Activated naive CD4-positive, alpha-beta T cell treated with anti-CD3 and anti-CD28 coated beads, Interleukin-2, amount 50 U/mL, for 24 hours (primary cell): ENCODE data around the gene CDKAL1.

Experiments
- H3K27ac Mint-ChIP-seq: one replicate; pipeline ENCODE4 v1.8.0; 2021; ENCODE audit warnings: mild to moderate bottlenecking, mixed read lengths
- H3K27me3 Mint-ChIP-seq: one replicate; pipeline ENCODE4 v1.8.0; 2021; ENCODE audit warnings: mixed read lengths
- H3K36me3 Mint-ChIP-seq: one replicate; pipeline ENCODE4 v1.8.0; 2021; ENCODE audit warnings: mixed read lengths
- H3K4me1 Mint-ChIP-seq: one replicate; pipeline ENCODE4 v1.8.0; 2021; ENCODE audit warnings: mixed read lengths
- H3K4me3 Mint-ChIP-seq: one replicate; pipeline ENCODE4 v1.8.0; 2021; ENCODE audit warnings: mild to moderate bottlenecking, mixed read lengths
- H3K9me3 Mint-ChIP-seq: one replicate; pipeline ENCODE4 v1.8.0; 2021; ENCODE audit warnings: mixed read lengths

Gene CDKAL1

DNA sequence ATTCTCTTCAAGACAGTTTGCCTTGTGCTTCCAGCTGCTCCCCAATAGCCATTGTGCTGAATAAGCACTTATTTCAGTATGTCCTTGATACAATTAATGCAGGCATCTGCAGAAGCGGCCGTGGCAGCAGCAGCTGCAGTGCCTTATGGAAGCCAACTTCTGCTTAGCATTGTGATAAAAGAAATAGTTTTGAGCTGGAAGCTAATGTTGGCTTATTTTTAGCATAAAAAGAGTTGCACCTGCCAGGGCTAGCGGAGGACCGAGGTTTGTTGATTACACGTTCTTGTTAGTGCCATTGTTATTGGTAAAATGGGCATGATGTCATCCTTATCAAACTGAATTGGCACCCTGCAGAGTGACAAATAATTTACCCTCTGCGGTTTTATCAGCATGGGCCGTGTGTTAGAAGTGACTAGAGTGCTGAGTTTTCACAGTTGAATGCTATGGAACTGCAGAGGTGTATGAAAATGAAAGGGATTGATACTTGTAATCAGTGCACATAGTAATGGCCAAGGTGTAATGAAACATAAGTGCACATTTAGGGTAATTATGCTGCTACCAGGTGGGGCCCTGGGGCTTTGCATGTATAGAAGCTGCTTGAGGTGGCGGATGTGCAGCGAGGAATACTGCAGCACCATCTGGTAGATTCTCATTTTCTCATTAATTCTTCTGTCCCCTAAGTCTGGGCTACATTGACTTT is 334.3 kb downstream of the CDKAL1 start:
- H3K4me3 Mint-ChIP-seq: no peak overlapping the region
- H3K27me3 Mint-ChIP-seq: no peaks in the 10 kb centered on the region
- H3K36me3 Mint-ChIP-seq: peaks cover 19% of the 10 kb centered on the region
- no peaks in the 10 kb centered on the region for H3K4me1 Mint-ChIP-seq
- H3K27ac Mint-ChIP-seq: no peak overlapping the region
- peaks cover 9% of the 10 kb centered on the region for H3K9me3 Mint-ChIP-seq

DNA sequence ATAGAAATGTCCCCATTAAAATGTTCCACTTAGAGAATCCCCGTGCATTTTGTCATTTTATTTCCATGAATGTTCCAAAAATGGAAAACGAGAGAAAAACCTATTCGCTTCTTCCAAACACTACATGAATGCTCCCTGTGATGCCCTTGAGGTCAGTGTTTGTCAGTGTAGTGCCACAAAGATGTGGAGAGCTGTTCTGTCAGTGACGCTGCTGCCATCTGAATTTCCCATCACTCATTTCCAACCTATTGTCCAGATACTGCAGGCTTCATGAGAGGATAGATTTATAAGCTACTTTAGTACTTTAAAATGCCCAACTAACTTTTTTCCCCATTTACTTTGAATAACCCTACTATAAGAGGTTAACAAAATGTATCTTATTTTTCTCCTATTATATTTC is 335.8 kb downstream of the CDKAL1 start:
- Mint-ChIP-seq H3K36me3 (peaks cover 24% of the 10 kb centered on the region), H3K4me3 (no peak overlapping the region), H3K9me3 (peaks cover 9% of the 10 kb centered on the region), H3K4me1 (no peaks in the 10 kb centered on the region), H3K27me3 (no peaks in the 10 kb centered on the region), H3K27ac (no peak overlapping the region)

DNA sequence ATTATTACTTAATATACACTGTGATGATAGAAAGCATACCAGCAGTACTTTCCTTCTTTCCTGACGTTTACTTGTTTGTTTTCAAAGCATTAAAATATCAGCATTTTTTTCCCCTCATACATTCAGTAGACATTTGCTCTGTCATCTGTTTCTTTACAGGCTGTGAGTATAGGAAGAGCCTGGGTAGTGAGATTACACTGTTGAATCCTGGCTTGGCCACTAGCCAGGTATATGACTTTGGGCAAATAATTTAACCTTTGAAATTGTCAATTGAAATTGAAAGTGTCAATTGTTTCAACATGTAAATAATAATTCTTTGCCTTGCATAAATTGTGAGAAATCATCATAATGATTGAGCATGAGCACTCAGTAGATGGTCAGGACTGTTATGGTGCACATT is 336.2 kb downstream of the CDKAL1 start:
- H3K27me3 Mint-ChIP-seq: no peaks in the 10 kb centered on the region
- peaks cover 9% of the 10 kb centered on the region for H3K9me3 Mint-ChIP-seq
- no peaks in the 10 kb centered on the region for H3K4me1 Mint-ChIP-seq
- peaks cover 25% of the 10 kb centered on the region for H3K36me3 Mint-ChIP-seq
- no peak overlapping the region for H3K4me3 Mint-ChIP-seq
- H3K27ac Mint-ChIP-seq: no peak overlapping the region

DNA sequence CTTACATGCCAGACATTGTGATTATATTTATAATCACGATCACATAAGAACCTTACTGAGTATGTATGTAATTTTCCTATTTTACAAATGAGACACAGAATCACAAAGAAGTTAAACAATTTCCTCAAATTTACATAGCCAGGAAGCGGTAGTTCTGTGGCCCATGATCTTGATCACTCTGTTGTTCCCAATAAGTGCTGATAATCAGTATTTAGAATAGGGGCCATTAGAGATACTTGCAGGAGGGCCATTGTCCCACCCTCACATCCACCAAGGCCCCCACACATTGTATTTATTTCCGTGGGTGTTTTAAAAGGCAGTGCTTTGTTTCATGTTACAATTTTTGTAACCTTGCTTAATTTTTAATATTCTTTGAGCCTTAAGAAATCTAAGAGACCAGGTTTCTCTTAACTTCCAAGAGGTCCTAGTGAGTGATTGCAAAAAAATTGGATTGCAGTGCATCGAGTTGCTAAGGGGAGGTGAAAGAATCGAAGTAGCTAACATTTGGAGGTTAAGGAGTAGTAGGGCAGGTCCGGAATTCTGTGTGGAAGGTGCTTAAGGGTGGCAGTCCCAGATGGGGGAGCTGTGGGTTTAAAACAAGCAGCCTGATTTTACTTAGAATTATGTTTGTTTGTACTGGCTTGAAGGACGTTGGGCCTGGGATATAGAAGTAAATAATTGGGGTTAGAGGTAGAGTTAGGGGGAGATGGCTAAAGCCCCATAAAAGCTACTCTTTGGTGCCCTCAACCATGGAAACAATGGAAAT is 339.4 kb downstream of the CDKAL1 start:
- no peaks in the 10 kb centered on the region for H3K4me1 Mint-ChIP-seq
- H3K27ac Mint-ChIP-seq: no peak overlapping the region
- peaks cover 35% of the 10 kb centered on the region for H3K36me3 Mint-ChIP-seq
- peaks cover 9% of the 10 kb centered on the region for H3K9me3 Mint-ChIP-seq
- no peak overlapping the region for H3K4me3 Mint-ChIP-seq
- no peaks in the 10 kb centered on the region for H3K27me3 Mint-ChIP-seq

DNA sequence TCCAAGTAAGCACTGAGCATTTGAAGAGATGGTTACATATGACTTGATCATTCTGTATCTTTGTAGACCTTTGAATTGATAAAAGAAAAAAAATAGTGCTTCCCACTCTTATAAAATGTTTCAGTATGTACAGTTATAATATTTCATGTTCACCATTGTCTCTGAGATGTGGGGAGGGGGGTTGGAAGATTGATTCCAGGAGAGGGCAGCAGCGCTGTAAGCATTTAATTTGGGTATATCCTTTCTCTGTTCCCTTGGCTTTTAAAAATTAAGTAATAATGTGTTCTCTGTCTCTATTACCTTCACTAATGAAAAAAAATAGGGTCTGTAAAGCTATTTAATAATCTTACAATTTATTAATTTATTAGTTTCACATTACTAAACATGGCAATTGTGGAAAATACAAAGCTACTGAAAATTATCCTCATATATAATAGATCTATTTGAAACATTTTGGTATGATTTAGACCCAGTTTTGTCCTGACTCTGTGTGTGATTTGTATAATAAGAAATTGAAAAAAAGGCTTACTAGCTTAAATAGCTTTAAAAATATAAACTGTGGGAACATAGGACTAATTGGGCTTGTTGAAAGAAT is 341.2 kb downstream of the CDKAL1 start:
- Mint-ChIP-seq H3K36me3 (peaks cover 37% of the 10 kb centered on the region), H3K27ac (no peak overlapping the region), H3K4me1 (no peaks in the 10 kb centered on the region), H3K9me3 (peaks cover 16% of the 10 kb centered on the region), H3K4me3 (no peak overlapping the region), H3K27me3 (no peaks in the 10 kb centered on the region)

DNA sequence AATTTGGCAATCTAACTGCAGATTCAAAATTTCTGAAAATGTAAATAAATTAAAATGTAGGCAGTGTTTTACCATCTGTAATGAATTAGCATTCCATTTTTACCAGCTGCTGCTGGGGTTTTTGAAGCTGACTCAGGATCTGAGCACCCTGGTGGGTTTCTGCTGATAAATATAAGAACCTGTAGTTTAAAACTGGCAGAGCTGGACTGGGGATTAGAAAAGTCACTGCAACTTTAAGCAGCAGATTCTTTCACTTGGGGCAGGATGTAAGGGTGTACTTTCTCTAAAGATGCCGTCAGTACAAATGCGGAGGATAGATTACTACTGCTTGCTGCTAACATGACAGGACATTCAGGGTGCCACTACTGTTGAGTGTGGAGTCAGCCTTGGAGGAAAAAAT is 341.8 kb downstream of the CDKAL1 start:
- Mint-ChIP-seq H3K4me1 (no peaks in the 10 kb centered on the region), H3K27me3 (no peaks in the 10 kb centered on the region), H3K9me3 (peaks cover 16% of the 10 kb centered on the region), H3K4me3 (no peak overlapping the region), H3K36me3 (peaks cover 39% of the 10 kb centered on the region), H3K27ac (no peak overlapping the region)

DNA sequence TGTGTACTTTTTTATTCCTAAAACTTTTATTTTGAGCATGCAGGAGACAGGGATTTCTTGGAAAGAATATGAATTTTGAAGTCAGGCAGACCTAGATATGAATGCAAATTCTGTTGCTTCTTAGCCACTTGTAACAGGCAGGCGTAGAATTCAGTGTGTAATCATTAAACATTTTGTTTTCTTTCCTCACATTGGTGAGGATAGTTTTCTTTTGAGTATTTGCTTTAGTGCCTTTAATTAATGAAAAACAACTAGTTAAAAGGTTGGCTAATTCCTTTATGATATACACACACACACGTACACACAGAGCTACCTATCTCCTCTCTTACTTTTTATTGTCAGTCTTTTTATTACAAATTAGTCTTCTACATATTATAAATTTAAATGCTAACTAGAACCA is 342.3 kb downstream of the CDKAL1 start:
- Mint-ChIP-seq H3K4me1 (no peaks in the 10 kb centered on the region), H3K4me3 (no peak overlapping the region), H3K36me3 (peaks cover 40% of the 10 kb centered on the region), H3K27me3 (no peaks in the 10 kb centered on the region), H3K27ac (no peak overlapping the region), H3K9me3 (peaks cover 16% of the 10 kb centered on the region)

DNA sequence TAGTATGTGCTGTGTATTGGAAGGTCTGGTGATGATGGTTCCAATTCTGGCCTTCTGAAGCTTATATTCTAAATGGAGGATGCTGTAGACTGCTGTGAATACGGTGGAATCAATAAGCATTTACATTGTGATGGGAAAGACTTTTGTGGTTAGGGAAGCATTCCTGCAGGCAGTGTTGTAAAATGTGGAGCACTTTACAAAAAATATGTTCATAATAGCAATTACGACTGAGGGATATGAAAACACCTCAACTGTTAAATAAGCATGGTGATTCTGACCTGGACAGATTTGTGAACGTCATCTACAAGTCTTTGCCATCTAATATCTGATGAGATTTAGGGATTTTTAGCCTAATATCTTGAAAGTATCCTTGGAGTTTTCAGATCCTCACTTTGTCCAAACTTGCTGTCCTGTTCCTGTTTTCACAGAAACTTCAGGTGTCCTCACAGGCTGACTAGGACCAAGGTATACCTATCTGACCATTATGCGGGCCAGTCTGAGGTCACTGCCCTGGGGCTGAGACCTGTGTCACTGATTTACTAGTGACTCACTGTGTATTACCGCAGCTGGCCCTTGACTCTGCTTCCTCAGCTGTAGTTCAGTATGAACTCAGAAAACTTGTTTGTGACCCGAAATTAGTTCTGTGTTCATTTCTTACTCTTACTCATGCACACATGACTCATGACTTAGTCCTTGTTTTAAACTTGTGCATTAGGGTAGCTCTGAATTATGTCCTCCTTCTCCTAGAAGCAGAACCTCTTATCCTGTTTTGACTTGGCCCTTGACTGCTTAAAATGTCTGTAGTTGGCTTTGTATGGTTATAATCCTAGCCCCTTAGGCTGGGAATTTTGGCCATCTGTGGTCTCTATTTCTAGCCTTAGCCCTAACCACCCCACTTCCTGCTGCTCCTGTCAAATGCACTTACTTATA is 343.0 kb downstream of the CDKAL1 start:
- no peak overlapping the region for H3K4me3 Mint-ChIP-seq
- H3K4me1 Mint-ChIP-seq: no peaks in the 10 kb centered on the region
- H3K27ac Mint-ChIP-seq: no peak overlapping the region
- no peaks in the 10 kb centered on the region for H3K27me3 Mint-ChIP-seq
- peaks cover 20% of the 10 kb centered on the region for H3K9me3 Mint-ChIP-seq
- H3K36me3 Mint-ChIP-seq: peaks cover 45% of the 10 kb centered on the region

DNA sequence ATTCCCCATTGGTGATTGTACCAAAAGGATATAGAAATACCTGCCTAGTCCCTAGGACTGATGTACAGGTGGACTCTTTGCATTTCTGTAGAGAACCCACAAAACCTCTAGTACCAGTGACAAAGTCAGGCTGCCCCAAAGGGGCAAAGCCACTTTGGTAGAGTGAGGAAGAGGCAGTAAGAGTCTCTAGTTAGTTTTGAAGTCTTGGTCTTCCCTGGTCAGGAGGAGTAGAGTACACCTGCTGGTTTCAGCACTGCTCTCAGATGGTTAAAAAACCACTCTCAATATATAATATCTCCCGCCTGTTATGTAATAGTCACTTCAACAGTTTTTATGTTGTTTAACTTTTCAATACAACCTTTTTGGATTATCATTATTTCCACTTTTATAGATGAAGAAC is 344.9 kb downstream of the CDKAL1 start:
- Mint-ChIP-seq H3K27me3 (no peaks in the 10 kb centered on the region), H3K36me3 (peaks cover 48% of the 10 kb centered on the region), H3K4me1 (no peaks in the 10 kb centered on the region), H3K27ac (no peak overlapping the region), H3K4me3 (no peak overlapping the region), H3K9me3 (peaks cover 24% of the 10 kb centered on the region)

DNA sequence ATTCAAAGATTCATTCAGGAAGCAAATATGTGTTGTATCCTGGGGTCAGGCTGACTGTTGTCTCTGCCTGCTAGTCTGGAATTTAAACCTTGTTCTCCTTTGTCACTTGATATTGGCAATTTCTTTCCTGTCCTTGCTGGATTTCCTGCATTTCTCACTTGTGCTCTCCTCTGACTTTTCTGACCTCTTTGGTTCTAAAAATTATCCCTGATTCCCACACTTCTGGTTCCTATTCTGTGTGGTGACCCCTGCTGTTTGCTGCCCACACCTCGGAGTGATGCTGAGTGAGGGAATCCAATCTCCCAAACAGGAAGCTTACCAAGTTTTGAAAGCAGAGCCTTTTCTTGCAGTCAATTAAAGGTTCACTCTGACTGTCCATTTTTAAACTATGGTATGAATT is 345.3 kb downstream of the CDKAL1 start:
- no peaks in the 10 kb centered on the region for H3K4me1 Mint-ChIP-seq
- H3K27ac Mint-ChIP-seq: no peak overlapping the region
- H3K27me3 Mint-ChIP-seq: no peaks in the 10 kb centered on the region
- no peak overlapping the region for H3K4me3 Mint-ChIP-seq
- H3K9me3 Mint-ChIP-seq: peaks cover 24% of the 10 kb centered on the region
- H3K36me3 Mint-ChIP-seq: peaks cover 52% of the 10 kb centered on the region

DNA sequence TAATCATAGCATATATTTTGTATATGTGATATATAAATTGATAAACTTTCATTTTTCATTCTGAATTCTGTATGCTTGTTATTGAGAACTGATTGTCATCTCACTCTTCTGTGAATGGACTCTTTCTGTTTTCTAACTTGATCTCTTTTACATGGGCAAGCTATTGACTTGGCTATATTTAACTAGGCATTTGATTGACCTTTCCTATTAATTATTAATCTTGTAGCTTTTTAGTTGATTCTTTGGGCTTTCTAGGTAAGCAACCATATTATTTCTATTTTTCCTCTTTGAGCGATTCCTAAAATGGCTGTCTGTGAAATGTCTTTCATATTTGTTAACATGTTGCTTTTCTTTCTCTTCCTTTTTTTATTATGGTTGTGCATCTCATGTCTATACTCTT is 347.1 kb downstream of the CDKAL1 start:
- peaks cover 57% of the 10 kb centered on the region for H3K36me3 Mint-ChIP-seq

DNA sequence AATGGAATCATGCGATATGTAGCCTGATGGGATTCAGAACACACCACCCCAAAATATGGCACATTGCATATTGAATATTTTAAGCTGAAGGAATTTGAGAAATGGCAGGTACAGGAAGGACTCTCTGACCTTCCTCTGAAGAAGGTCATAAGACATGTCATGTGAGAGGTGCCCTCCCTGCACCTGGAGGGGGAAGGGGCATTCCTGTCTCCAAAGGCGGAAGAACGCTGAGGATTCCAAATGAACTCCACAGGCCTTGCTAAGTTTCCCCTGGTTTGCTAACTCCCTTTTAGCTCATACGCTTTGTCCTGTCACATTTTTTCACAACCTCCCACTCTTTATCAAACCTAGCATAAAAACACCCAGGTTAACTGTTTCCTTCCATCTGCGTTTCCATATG is 347.8 kb downstream of the CDKAL1 start:
- Mint-ChIP-seq H3K36me3 (peaks cover 60% of the 10 kb centered on the region), H3K27ac (no peak overlapping the region), H3K4me3 (no peak overlapping the region), H3K27me3 (no peaks in the 10 kb centered on the region), H3K9me3 (peaks cover 29% of the 10 kb centered on the region), H3K4me1 (no peaks in the 10 kb centered on the region)

More for the DNA sequence above, 347.1 kb downstream of the CDKAL1 start:
- H3K27me3 Mint-ChIP-seq: no peaks in the 10 kb centered on the region
- peaks cover 29% of the 10 kb centered on the region for H3K9me3 Mint-ChIP-seq
- no peak overlapping the region for H3K27ac Mint-ChIP-seq
- H3K4me1 Mint-ChIP-seq: no peaks in the 10 kb centered on the region
- no peak overlapping the region for H3K4me3 Mint-ChIP-seq

DNA sequence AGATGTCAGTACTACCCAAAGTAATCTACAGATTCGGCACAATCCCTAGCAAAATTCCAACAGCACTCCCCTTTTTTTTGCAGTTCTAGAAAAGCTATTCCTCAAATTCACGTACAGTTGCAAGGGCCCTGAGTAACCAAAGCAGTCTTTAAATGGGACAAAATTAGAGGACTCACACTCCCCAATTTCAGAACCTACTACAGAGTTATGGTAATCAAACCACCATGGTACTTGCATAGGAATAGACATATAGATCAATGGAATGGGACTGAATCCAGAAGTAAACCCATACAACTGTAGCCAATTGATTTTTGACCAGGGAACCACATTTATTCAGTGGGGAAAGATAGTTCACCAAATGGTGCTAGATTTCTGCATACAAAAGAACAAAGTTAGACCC is 350.8 kb downstream of the CDKAL1 start:
- H3K36me3 Mint-ChIP-seq: peaks cover 52% of the 10 kb centered on the region
- H3K4me3 Mint-ChIP-seq: no peak overlapping the region
- H3K27ac Mint-ChIP-seq: no peak overlapping the region
- peaks cover 28% of the 10 kb centered on the region for H3K9me3 Mint-ChIP-seq
- H3K4me1 Mint-ChIP-seq: no peaks in the 10 kb centered on the region
- no peaks in the 10 kb centered on the region for H3K27me3 Mint-ChIP-seq

DNA sequence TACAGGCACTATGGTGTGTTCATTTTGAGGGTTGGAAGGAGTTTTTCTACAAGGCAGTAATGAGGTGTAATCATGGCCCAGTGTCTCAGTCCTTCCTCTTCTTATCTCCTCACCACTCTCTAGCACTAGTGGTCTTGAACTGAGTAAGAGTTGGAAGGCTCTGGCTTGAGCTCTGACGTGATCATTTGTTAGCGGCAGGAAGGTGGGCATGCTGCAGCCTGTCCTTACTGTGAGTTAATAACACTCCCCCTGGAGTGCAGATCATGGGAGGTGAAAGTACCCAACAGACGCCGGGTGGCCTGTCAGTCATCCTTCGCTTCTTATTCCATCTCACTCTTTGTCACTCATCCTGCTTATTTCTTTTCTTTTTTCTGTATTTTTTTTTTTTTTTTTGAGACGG is 356.9 kb downstream of the CDKAL1 start:
- H3K36me3 Mint-ChIP-seq: peaks cover 27% of the 10 kb centered on the region
- no peaks in the 10 kb centered on the region for H3K27me3 Mint-ChIP-seq
- no peaks in the 10 kb centered on the region for H3K4me1 Mint-ChIP-seq
- H3K4me3 Mint-ChIP-seq: no peak overlapping the region
- peaks cover 8% of the 10 kb centered on the region for H3K9me3 Mint-ChIP-seq
- H3K27ac Mint-ChIP-seq: no peak overlapping the region

DNA sequence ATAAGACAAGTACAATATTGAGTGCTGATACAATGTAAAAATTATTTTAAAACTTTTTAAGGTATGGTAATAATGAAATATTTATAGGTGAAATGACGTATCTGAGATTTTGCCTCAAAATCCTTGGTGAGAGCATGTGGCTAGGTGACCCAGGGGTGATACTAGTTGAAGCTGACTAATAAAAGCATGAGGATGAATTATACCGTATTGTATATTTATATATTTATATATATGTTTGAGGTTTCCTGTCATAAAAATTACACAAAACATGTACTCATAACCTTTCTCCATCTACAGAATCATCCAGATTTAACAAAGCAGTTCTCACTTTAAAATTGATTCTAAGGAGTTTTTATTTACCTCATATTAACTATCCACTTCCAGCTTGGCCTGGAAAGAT is 358.1 kb downstream of the CDKAL1 start:
- Mint-ChIP-seq H3K27ac (no peak overlapping the region), H3K27me3 (no peaks in the 10 kb centered on the region), H3K4me3 (no peak overlapping the region), H3K4me1 (no peaks in the 10 kb centered on the region), H3K36me3 (peaks cover 27% of the 10 kb centered on the region), H3K9me3 (peaks cover 6% of the 10 kb centered on the region)
